ENCODE results near the gene SAP25. TPM values are rescaled to one million over a fixed set of nuclear protein-coding genes. Genes with fewer than 3 reads are reported as not detected.

Gene SAP25
- total and polyA plus RNA-seq, 2 donors (not counting 1 experiment from before 2014, with no cell fraction given), result 51.7 to 71.9 TPM

DNA sequence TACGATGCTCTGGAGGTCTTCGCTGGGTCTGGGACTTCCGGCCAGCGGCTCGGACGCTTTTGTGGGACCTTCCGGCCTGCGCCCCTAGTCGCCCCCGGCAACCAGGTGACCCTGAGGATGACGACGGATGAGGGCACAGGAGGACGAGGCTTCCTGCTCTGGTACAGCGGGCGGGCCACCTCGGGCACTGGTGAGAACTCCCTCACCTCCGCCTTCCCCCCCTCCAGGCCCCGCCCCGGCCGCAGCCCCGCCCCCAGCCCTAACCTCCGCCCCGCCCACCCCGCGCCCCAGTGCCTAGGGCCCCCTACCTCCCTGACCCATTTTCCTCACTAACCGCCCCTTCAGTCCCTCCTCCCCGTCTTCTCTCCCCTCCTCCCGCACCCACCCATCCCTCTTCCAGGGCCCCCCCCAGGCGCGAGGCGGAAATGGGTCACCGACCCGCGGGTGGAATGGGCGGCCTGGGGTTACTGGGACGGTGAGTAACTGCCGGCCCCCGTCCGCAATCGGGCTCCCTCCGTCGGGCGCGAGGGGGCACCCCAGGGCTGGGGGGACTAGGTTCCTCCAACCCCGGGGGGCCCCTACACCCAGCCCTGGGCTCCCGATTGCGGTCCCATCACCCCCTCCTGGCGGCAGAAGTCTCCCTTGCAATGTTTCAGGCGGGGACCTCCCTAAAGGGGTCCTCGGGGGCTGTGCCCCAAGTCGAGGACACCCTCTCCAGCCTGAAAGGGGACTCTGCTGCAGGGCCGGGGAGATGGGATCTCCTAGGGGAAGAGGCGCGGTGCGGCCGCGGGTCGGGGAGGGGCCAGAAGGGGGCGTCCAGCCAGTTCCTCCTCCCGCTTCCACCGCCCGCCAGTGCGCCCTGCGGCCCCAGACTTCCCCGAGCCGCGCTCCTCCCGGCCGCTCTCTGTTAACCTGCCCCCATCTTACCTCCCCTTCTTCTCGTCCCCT lies 30.6 kb upstream of the SAP25 start:
- Mint-ChIP-seq H3K27me3 (no peaks in the 10 kb centered on the region), H3K27ac (peak overlapping the region; percentile 80), H3K4me1 (peaks cover 12% of the 10 kb centered on the region), H3K9me3 (ENCODE audit: insufficient read depth) (no peaks in the 10 kb centered on the region), H3K4me3 (peak overlapping the region; percentile 90)
- ChIA-PET CTCF (interaction anchor here (0.8 to 2.5 kb wide), 13 partner anchors 8 to 122 kb away, joined by 3 to 11 read pairs (median 4); partner anchors contain the start of genes FBXO24, LRCH4 and MOSPD3), POLR2A (interaction anchor here (0.6 to 2.0 kb wide), 10 partner anchors 8 to 101 kb away, joined by 3 to 18 read pairs (median 4); partner anchors contain the start of genes FBXO24, LRCH4, MOSPD3 and POP7)
- Histone ChIP-seq H3K9ac (ENCODE audit: low read length) (peak overlapping the region; percentile 80), H3K4me1 (ENCODE audit: control insufficient read depth in 2 of 2, insufficient read depth in 2 of 2, low read length in 2 of 2) (peaks cover 15 to 25% of the 10 kb centered on the region in 2 donors), H3K79me2 (ENCODE audit: control insufficient read depth, insufficient read depth, low read length) (no peaks in the 10 kb centered on the region), H2AFZ (ENCODE audit: insufficient read depth, low read depth, low read length, poor library complexity, severe bottlenecking) (peak overlapping the region; percentile 95), H3K9me3 (ENCODE audit: control extremely low read depth in 1 of 3, control insufficient read depth in 2 of 3, insufficient read depth in 1 of 3, low read length in 2 of 3) (no peaks in the 10 kb centered on the region), H4K20me1 (ENCODE audit: control insufficient read depth, insufficient read depth, low read length, poor library complexity, severe bottlenecking) (no peaks in the 10 kb centered on the region), H3K27ac (ENCODE audit: low read length in 2 of 2) (peak overlapping the region; percentile 43 to 54), H3K36me3 (replicated peaks in 1 of 2; ENCODE audit: control extremely low read depth in 1 of 2, control insufficient read depth in 1 of 2, extremely low read depth in 1 of 2, insufficient read depth in 2 of 2, low read length in 1 of 2) (no peaks in the 10 kb centered on the region), H3K4me3 (ENCODE audit: control extremely low read depth in 1 of 5, extremely low read depth in 1 of 5, insufficient read depth in 1 of 5, low read depth in 2 of 5, low read length in 4 of 5) (peak overlapping the region; percentile 36 to 85 (median 75)), H3K27me3 (replicated peaks in 1 of 4; ENCODE audit: control extremely low read depth in 1 of 4, control insufficient read depth in 3 of 4, insufficient read depth in 4 of 4, low read length in 3 of 4) (no peaks in the 10 kb centered on the region), H3K4me2 (replicated peaks; ENCODE audit: low read depth, low read length, poor library complexity, severe bottlenecking) (peak overlapping the region; percentile 99)
- TF ChIP-seq, protein P1, sequence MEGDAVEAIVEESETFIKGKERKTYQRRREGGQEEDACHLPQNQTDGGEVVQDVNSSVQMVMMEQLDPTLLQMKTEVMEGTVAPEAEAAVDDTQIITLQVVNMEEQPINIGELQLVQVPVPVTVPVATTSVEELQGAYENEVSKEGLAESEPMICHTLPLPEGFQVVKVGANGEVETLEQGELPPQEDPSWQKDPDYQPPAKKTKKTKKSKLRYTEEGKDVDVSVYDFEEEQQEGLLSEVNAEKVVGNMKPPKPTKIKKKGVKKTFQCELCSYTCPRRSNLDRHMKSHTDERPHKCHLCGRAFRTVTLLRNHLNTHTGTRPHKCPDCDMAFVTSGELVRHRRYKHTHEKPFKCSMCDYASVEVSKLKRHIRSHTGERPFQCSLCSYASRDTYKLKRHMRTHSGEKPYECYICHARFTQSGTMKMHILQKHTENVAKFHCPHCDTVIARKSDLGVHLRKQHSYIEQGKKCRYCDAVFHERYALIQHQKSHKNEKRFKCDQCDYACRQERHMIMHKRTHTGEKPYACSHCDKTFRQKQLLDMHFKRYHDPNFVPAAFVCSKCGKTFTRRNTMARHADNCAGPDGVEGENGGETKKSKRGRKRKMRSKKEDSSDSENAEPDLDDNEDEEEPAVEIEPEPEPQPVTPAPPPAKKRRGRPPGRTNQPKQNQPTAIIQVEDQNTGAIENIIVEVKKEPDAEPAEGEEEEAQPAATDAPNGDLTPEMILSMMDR (IDR thresholded peaks at IDR 0.05), result peak; percentile 68
- no peak for TF ChIP-seq EZH2 (IDR thresholded peaks at IDR 0.05; ENCODE audit: borderline replicate concordance, insufficient read depth, low read depth, low read length, poor library complexity, severe bottlenecking)
- intact Hi-C loops (cut with micrococcal nuclease), result loop anchor here (1.0 to 2.0 kb wide), 9 partner anchors 8 to 101 kb away; partner anchors contain the start of genes AGFG2, FBXO24, GNB2 and LRCH4
- DNase-seq (peak; percentile 85), ATAC-seq (ENCODE audit: low read depth) (peak; percentile 75)
- 2% methylated on average over 56 of the region's 70 CpGs for WGBS (ENCODE audit: insufficient coverage)
